Right lobe of liver (tissue), 6 donors: ENCODE results near the gene PADI4. TPM values are rescaled to one million over a fixed set of nuclear protein-coding genes. Genes with fewer than 3 reads are reported as not detected.

ENCODE experiments used
- ATAC-seq, 4 donors: fragments of 200-7000 bp; cut with Tn5 transposase; one replicate each; pipeline ENCODE4 v1.9.1; 2020; ENCODE audit warnings: mild to moderate bottlenecking in 4 of 4, moderate library complexity in 4 of 4
- DNase-seq, 3 donors: peaks; one replicate each; pipeline ENCODE4 v3.0.0-alpha.2; 2020
- H3K27ac ChIP-seq, 3 donors: fragments of 200-600 bp; one replicate each; pipeline ENCODE4 v1.8.0; 2022
- H3K27me3 ChIP-seq, 2 donors: fragments of 200-600 bp; one replicate each; pipeline ENCODE4 v1.8.0; 2022
- H3K36me3 ChIP-seq, 4 donors: fragments of 200-600 bp; sonication (generic) in 1 of 4; one replicate each; pipeline versions ENCODE4 v1.5.1 to v1.8.0; 2017 to 2022; ENCODE audit warnings: control low read depth in 1 of 4
- H3K4me1 ChIP-seq, 4 donors: fragments of 200-600 bp; sonication (generic) in 1 of 4; one replicate each; pipeline versions ENCODE4 v1.5.1 to v1.8.0; 2017 to 2022; ENCODE audit warnings: control low read depth in 1 of 4
- H3K4me3 ChIP-seq, 3 donors: fragments of 200-600 bp; one replicate each; pipeline ENCODE4 v1.8.0; 2022
- H3K9me3 ChIP-seq, 4 donors: fragments of 200-600 bp; sonication (generic) in 1 of 4; one replicate each; pipeline versions ENCODE4 v1.5.1 to v1.8.0; 2017 to 2022; ENCODE audit warnings: control low read depth in 1 of 4
- CTCF ChIP-seq, 4 donors: fragments of 200-600 bp in 3 of 4; fragments of 450-650 bp in 1 of 4; IDR thresholded peaks; one replicate each; pipeline versions ENCODE4 v1.5.1 to v1.8.0; 2016 to 2022; ENCODE audit warnings: antibody characterized with exemption in 4 of 4, mild to moderate bottlenecking in 2 of 4
- POLR2A ChIP-seq: fragments of 450-650 bp; IDR thresholded peaks from one replicate; pipeline ENCODE4 v1.6.1; 2017; ENCODE audit warnings: antibody characterized with exemption, mild to moderate bottlenecking
- WGBS: methylation state at CpG from one replicate; pipeline ENCODE4 v1.1.6; 2018; ENCODE audit warnings: low coverage, low lambda C conversion rate; ENCODE audit not compliant: insufficient coverage; ENCODE audit errors: missing lambda C conversion rate; 5-methylcytosine and 5-hydroxymethylcytosine counted together
- intact Hi-C, 2 donors: fragments of 100-400 bp; cut with DNase I; formaldehyde crosslinking; loops; one replicate each; pipeline versions ENCODE4 v1.11.2 to v1.14.1; 2022
- microRNA-seq, 2 donors: library from miRNA; unstranded; fragments of <30 nt; microRNA quantifications; one replicate each; pipeline ENCODE4, GENCODE V29; 2019 to 2020
- small RNA-seq, 2 experiments: library from RNA; depleted of rRNA; stranded (forward); fragments of <200 nt; gene quantifications; one replicate each; pipeline ENCODE3, GENCODE V24; 2016
- total RNA-seq, 6 experiments: library from RNA; depleted of rRNA in 2 of 6; stranded (reverse); fragments of >200 nt in 2 of 6; fragmentation: NEBNext Ultra II Directional in 3 of 6; extraction: Animal tissue kit (Norgen Biotek cat#: 25700) in 3 of 6; gene quantifications; one replicate each; pipeline versions ENCODE4 v1.1.0 to v1.2.4, GENCODE V29; 2016 to 2023
- donor health status: DM: no; HTN: yes; CAD: no.
- donor health status: DM: no; HTN: no; CAD: no.
- donor health status: DM: no; HTN: no; CAD: no.
- donor health status: DM: no; HTN: yes; CAD: no.
- donor health status: DM: no; HTN: yes; CAD: no.

The PADI4 gene
- total RNA-seq, 6 experiments from 2014 or later = 0.12 to 4.7 (median 1.4) TPM

- DNase-seq (no peak), ATAC-seq (no peak)
- WGBS = 92% methylated on average over 9 of the region's 16 CpGs
- TF ChIP-seq CTCF (IDR thresholded peaks at IDR 0.05) (no peak), POLR2A (no peak)
- H3K36me3 ChIP-seq = peaks cover 0 to 83% (median 26%) of the 10 kb centered on the region in 4 donors
- intact Hi-C loops = no loop called here
- no peaks in the 10 kb centered on the region for H3K4me1 ChIP-seq
- H3K9me3 ChIP-seq = no peaks in the 10 kb centered on the region
- no peaks in the 10 kb centered on the region for H3K27me3 ChIP-seq
- no peak overlapping the region for H3K4me3 ChIP-seq
- no peak overlapping the region for H3K27ac ChIP-seq
Measured at GRCh38 chr1:17412093-17412870, 104.3 kb downstream of the PADI4 start.

Small RNA genes within 50 kb of the gene (microRNA-seq; reads per million reads assigned to microRNA genes)
- 0 reads per million in 2 donors for gene MIR3972

Small RNA genes within 50 kb of the gene (small RNA-seq; reads per million reads assigned to genes)
- 0 reads per million in 2 experiments for gene MIR3972

Other genes starting within 250 kb of the PADI4 start
- 1 to 10 TPM in 1 of 6 experiments, under 1 TPM in 5; 0.20 to 1.4 (median 0.78) TPM for gene PADI2, start 188.7 kb upstream of the PADI4 start, total RNA-seq
- 1 to 10 TPM in 2 of 6 experiments, under 1 TPM in 2, not detected in 2; 0.44 to 1.4 (median 0.92) TPM for gene PADI1, start 103.1 kb upstream of the PADI4 start, total RNA-seq
- not detected for gene PADI3, start 59.1 kb upstream of the PADI4 start, total RNA-seq
- gene PADI6, start 64.0 kb downstream of the PADI4 start, total RNA-seq = not detected
- 10 to 100 TPM in 4 of 6 experiments, 1 to 10 TPM in 2; 7.7 to 15.6 (median 11.6) TPM for gene RCC2, start 131.5 kb downstream of the PADI4 start, total RNA-seq
- gene ARHGEF10L, start 231.5 kb downstream of the PADI4 start, total RNA-seq = 100 to 1,000 TPM in 2 of 6 experiments, 10 to 100 TPM in 4; 59.7 to 124 (median 87.4) TPM